HepG2 (cell line): ENCODE data around the gene ADD2. TPM values are rescaled to one million over a fixed set of nuclear protein-coding genes. Genes with fewer than 3 reads are reported as not detected.

ENCODE experiments used
- ATAC-seq: fragments of 200-7000 bp; cut with Tn5 transposase; 3 replicates; pipeline ENCODE4 v1.9.1; 2020; ENCODE audit warnings: mild to moderate bottlenecking, moderate library complexity
- BruUV-seq: library from RNA; stranded (reverse); fragments of 400-500 nt; replicated peaks from 2 replicates; lab custom pipeline; 2021; lab: Mats Ljungman, UMichigan
- CTCF ChIA-PET: fragments of 300-600 bp; formaldehyde crosslinking; extraction: SDS; loops from one replicate; lab custom pipeline; 2021; ENCODE audit warnings: low total read pairs, inconsistent platforms, low intra/inter-chr PET ratio; lab: Yijun Ruan, JAX
- POLR2A ChIA-PET: fragments of 350-600 bp; sonication (Branson Sonifier 250); formaldehyde crosslinking; loops from one replicate; lab custom pipeline; 2020; ENCODE audit warnings: antibody characterized with exemption, inconsistent platforms; lab: Yijun Ruan, JAX
- DNase-seq: peaks from one replicate; pipeline ENCODE4 v3.0.0-alpha.2; 2015; ENCODE audit warnings: low spot score
- FAIRE-seq: peaks from 3 replicates; lab custom pipeline; 2011; peaks lifted over from hg19 to GRCh38; lab: Jason Lieb, UNC
- H2AFZ ChIP-seq: one replicate; pipeline ENCODE4 v1.6.1; 2011; ENCODE audit warnings: low read length, inconsistent platforms
- H3K27ac ChIP-seq: fragments of 300-600 bp; 3 replicates; pipeline ENCODE4 v1.8.0; 2011; ENCODE audit warnings: mixed run types, mild to moderate bottlenecking, mixed read lengths, low read length, inconsistent platforms; ENCODE audit not compliant: insufficient read depth; ENCODE audit errors: extremely low read length
- H3K27me3 ChIP-seq, 2 experiments: fragments of 200-600 bp in 1 of 2; 2 replicates in 1 of 2; 3 replicates in 1 of 2; pipeline versions ENCODE4 v1.6.0 to v1.8.0; 2011; ENCODE audit warnings: low read length in 2 of 2, mild to moderate bottlenecking in 2 of 2, moderate library complexity in 2 of 2, inconsistent platforms in 1 of 2; ENCODE audit not compliant: insufficient read depth in 2 of 2, control insufficient read depth in 1 of 2
- H3K36me3 ChIP-seq, 2 experiments: fragments of 200-600 bp in 1 of 2; replicated peaks in 1 of 2; 2 replicates in 1 of 2; 3 replicates in 1 of 2; pipeline versions ENCODE4 v1.5.1 to v1.8.0; 2011; ENCODE audit warnings: low read length in 2 of 2, inconsistent platforms in 1 of 2; ENCODE audit not compliant: insufficient read depth in 2 of 2, control insufficient read depth in 1 of 2
- H3K4me1 ChIP-seq: 2 replicates; pipeline ENCODE4 v1.5.1; 2012; ENCODE audit warnings: low read length, inconsistent platforms; ENCODE audit not compliant: insufficient read depth
- H3K4me2 ChIP-seq: 2 replicates; pipeline ENCODE4 v1.6.0; 2011; ENCODE audit warnings: low read depth, low read length, inconsistent platforms
- H3K4me3 ChIP-seq, 3 experiments: fragments of 200-600 bp in 1 of 3; sonication (generic), shearing (Covaris generic) in 1 of 3; replicated peaks in 1 of 3; 2 replicates each; pipeline ENCODE4 v1.5.1; 2011 to 2016; ENCODE audit warnings: low read length in 3 of 3, inconsistent platforms in 2 of 3, low read depth in 2 of 3, mild to moderate bottlenecking in 2 of 3, control low read depth in 1 of 3, mixed read lengths in 1 of 3; ENCODE audit not compliant: insufficient read depth in 1 of 3
- H3K79me2 ChIP-seq: one replicate; pipeline ENCODE4 v1.6.1; 2011; ENCODE audit warnings: low read length, inconsistent platforms; ENCODE audit not compliant: insufficient read depth
- H3K9ac ChIP-seq: 2 replicates; pipeline ENCODE4 v1.6.0; 2011; ENCODE audit warnings: mild to moderate bottlenecking, low read depth, low read length, inconsistent platforms; ENCODE audit not compliant: insufficient read depth
- H3K9me3 ChIP-seq: 2 replicates; pipeline ENCODE4 v1.5.1; 2012; ENCODE audit warnings: mild to moderate bottlenecking, low read length
- H4K20me1 ChIP-seq: 2 replicates; pipeline ENCODE4 v1.6.0; 2011; ENCODE audit warnings: inconsistent platforms, mild to moderate bottlenecking, low read length, moderate library complexity; ENCODE audit not compliant: insufficient read depth
- MAF1 ChIP-seq: sonication (generic); formaldehyde crosslinking; IDR thresholded peaks from 2 replicates; pipeline ENCODE4 v1.5.0; 2020; ENCODE audit warnings: missing genetic modification reagents, borderline replicate concordance
- MAFG ChIP-seq: sonication (generic); formaldehyde crosslinking; IDR thresholded peaks from 2 replicates; pipeline ENCODE4 v1.5.1; 2020; ENCODE audit warnings: mild to moderate bottlenecking, missing genetic modification reagents
- MEIS1 ChIP-seq: sonication (generic); formaldehyde crosslinking; IDR thresholded peaks from 2 replicates; pipeline ENCODE4 v1.9.0; 2021; ENCODE audit warnings: mild to moderate bottlenecking, missing genetic modification reagents, moderate library complexity, borderline replicate concordance
- MTA1 ChIP-seq: sonication (generic); formaldehyde crosslinking; IDR thresholded peaks from 2 replicates; pipeline ENCODE4 v1.4.0; 2020; ENCODE audit warnings: missing genetic modification reagents, mild to moderate bottlenecking, borderline replicate concordance
- NPAS2 ChIP-seq: sonication (generic); formaldehyde crosslinking; IDR thresholded peaks from 2 replicates; pipeline ENCODE4 v1.8.0; 2022; ENCODE audit warnings: mild to moderate bottlenecking, missing genetic modification reagents, borderline replicate concordance
- PAXIP1 ChIP-seq: sonication (generic); formaldehyde crosslinking; conservative IDR thresholded peaks from 2 replicates; pipeline ENCODE4 v1.4.0; 2020; ENCODE audit warnings: mild to moderate bottlenecking, missing genetic modification reagents, moderate library complexity
- RFX1 ChIP-seq: fragments of 450-650 bp; IDR thresholded peaks from 2 replicates; pipeline ENCODE4 v1.6.1; 2017
- TGIF2 ChIP-seq: IDR thresholded peaks from 2 replicates; pipeline ENCODE4 v1.6.1; 2016; ENCODE audit warnings: control low read depth, missing compliant biosample characterization
- WIZ ChIP-seq: sonication (generic); formaldehyde crosslinking; IDR thresholded peaks from 2 replicates; pipeline ENCODE4 v1.5.1; 2020; ENCODE audit warnings: mild to moderate bottlenecking, missing genetic modification reagents
- ZEB1 ChIP-seq: IDR thresholded peaks from 2 replicates; pipeline ENCODE4 v1.6.1; 2012; ENCODE audit warnings: mild to moderate bottlenecking, low read depth, inconsistent platforms; ENCODE audit not compliant: insufficient replicate concordance
- ZNF513 ChIP-seq: sonication (generic); formaldehyde crosslinking; conservative IDR thresholded peaks from 2 replicates; pipeline ENCODE4 v1.5.0; 2020; ENCODE audit warnings: missing genetic modification reagents
- ZNF670 ChIP-seq: sonication (generic); formaldehyde crosslinking; IDR thresholded peaks from 2 replicates; pipeline ENCODE4 v1.8.0; 2022; ENCODE audit warnings: mild to moderate bottlenecking, missing genetic modification reagents, borderline replicate concordance
- ZNF710 ChIP-seq: sonication (generic); formaldehyde crosslinking; IDR thresholded peaks from 2 replicates; pipeline ENCODE4 v1.5.0; 2020; ENCODE audit warnings: mild to moderate bottlenecking, missing genetic modification reagents, borderline replicate concordance
- ZNF878 ChIP-seq: sonication (generic); formaldehyde crosslinking; IDR thresholded peaks from 2 replicates; pipeline ENCODE4 v1.8.1; 2023; ENCODE audit warnings: mild to moderate bottlenecking, missing genetic modification reagents, moderate library complexity
- WGBS: methylation state at CpG from one replicate; pipeline ENCODE4 v1.1.6; 2017; ENCODE audit warnings: low lambda C conversion rate; 5-methylcytosine and 5-hydroxymethylcytosine counted together
- in situ Hi-C: cut with HindIII; loops from 2 replicates; pipeline ENCODE4 v1.10.0; 2017; ENCODE audit warnings: low pct_unique_long_range_greater_than_20kb; ENCODE audit not compliant: extremely low pct_ligation_motif_present
- intact Hi-C: fragments of 100-400 bp; cut with micrococcal nuclease; formaldehyde crosslinking; loops from one replicate; pipeline ENCODE4 v1.10.0; 2022; ENCODE audit not compliant: unreplicated experiment
- polyA plus RNA-seq, 8 experiments: library from polyadenylated mRNA; depleted of rRNA in 3 of 8; stranded (reverse) in 7 of 8; unstranded in 1 of 8; fragments of >200 nt; fragmentation: Illumina TruSeq in 4 of 8; extraction: Trizol in 4 of 8; gene quantifications; 2 replicates each; pipeline versions ENCODE4 v1.2.1 to v1.2.3, GENCODE V29; 2011 to 2016; ENCODE audit warnings: low read depth in 4 of 8, missing spikeins in 1 of 8, mixed read lengths in 1 of 8; ENCODE audit not compliant: insufficient read depth in 1 of 8
- total RNA-seq, 5 experiments: library from RNA; depleted of rRNA; stranded (reverse); fragments of >200 nt; fragmentation: Illumina TruSeq; extraction: Trizol; gene quantifications; 2 replicates each; pipeline ENCODE4 v1.2.3, GENCODE V29; 2016; ENCODE audit warnings: low read depth in 1 of 5

Gene ADD2
- total and polyA plus RNA-seq, 2 of the 13 experiments (the other 11 are each of a cell fraction or from before 2014, with no cell fraction given), result 0.05 to 0.13 TPM

- H3K4me3 ChIP-seq, result no peak overlapping the region
- no peak overlapping the region for H3K4me2 ChIP-seq
- no peak overlapping the region for H3K27ac ChIP-seq
- no peaks in the 10 kb centered on the region for H3K79me2 ChIP-seq
- ATAC-seq, result peak; percentile 34; the same call in 2 of the 3 replicates
- no peaks in the 10 kb centered on the region for H3K36me3 ChIP-seq
- ChIA-PET POLR2A (interaction anchor here (1.1 kb wide), 1 partner anchor 383 kb away, joined by 3 read pairs; the partner anchor contains the start of gene NAGK), CTCF (no interaction called here)
- in situ Hi-C loops, result no loop called here
- no peak for TF ChIP-seq WIZ (CRISPR knock-in tag)
- no peak for TF ChIP-seq MEIS1 (CRISPR knock-in tag)
- TF ChIP-seq ZNF710 (CRISPR knock-in tag), result no peak
- no peak for TF ChIP-seq NPAS2 (CRISPR knock-in tag)
- no peak for TF ChIP-seq ZNF878 (CRISPR knock-in tag)
- no peak for TF ChIP-seq ZEB1
- TF ChIP-seq MAF1 (CRISPR knock-in tag), result no peak
- TF ChIP-seq ZNF513, result no peak
- TF ChIP-seq RFX1, result no peak
- TF ChIP-seq MTA1 (CRISPR knock-in tag), result no peak
- TF ChIP-seq MAFG (CRISPR knock-in tag), result no peak
- no peak for TF ChIP-seq PAXIP1 (CRISPR knock-in tag)
- TF ChIP-seq ZNF670 (CRISPR knock-in tag), result no peak
- no peak for TF ChIP-seq TGIF2 (CRISPR knock-in tag)
- intact Hi-C loops, result no loop called here
- peaks cover 0 to 20% of the 10 kb centered on the region in 2 experiments; a peak in 3 of 5 replicates for H3K27me3 ChIP-seq
- no peaks in the 10 kb centered on the region for H4K20me1 ChIP-seq
- H2AFZ ChIP-seq, result no peak overlapping the region
- no TSS peak for BruUV-seq
- DNase-seq, result no peak
- WGBS, result 25% methylated on average over 6 of the region's 6 CpGs
- no peak for FAIRE-seq
- no peak overlapping the region for H3K9ac ChIP-seq
- no peaks in the 10 kb centered on the region for H3K9me3 ChIP-seq
- H3K4me1 ChIP-seq, result peaks cover 4% of the 10 kb centered on the region; the same call in 1 of the 2 replicates
Observed at GRCh38 chr2:70685771-70686171, 82.2 kb downstream of the ADD2 start.
